ENCODE measurements around the gene SDK1.
"Not testable (repeated sequence)": the region's sequence is repeated elsewhere in the genome, so short reads cannot be mapped to it uniquely, and the experiment has no call there.

Gene SDK1

GRCh38 chr7:4234498-4234855 is 933.4 kb downstream of the SDK1 start:
- TF ChIP-seq CTCF (IDR thresholded peaks at IDR 0.05; ENCODE audit: low read depth, low read length, missing control alignments): no peak
- no peak overlapping the region for H3K4me3 ChIP-seq (ENCODE audit: low read depth, low read length)
- in situ Hi-C loops (cut with HindIII; ENCODE audit: low sequenced_read_pairs): no loop called here
- DNase-seq (ENCODE audit: low read depth): no peak

DNA sequence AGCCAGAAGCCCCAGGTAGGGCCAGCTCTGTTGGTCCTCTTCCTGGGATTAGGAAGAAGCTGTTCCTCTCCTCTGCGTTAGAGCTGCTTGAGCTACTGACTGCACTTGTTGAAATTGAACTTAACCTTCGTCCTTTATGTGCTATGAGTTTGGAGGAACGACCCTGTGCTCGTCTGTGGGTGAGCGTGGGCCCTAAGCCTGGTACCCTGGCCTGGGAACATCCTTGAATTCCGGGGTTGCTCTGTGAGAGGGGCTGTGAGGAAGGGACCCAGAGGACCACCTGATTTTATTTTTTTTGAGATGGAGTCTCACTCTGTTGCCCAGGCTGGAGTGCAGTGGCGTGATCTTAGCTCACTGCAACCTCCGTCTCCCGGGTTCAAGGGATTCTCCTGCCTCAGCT is 933.8 kb downstream of the SDK1 start:
- no peak for TF ChIP-seq CTCF (IDR thresholded peaks at IDR 0.05; ENCODE audit: low read depth, low read length, missing control alignments)
- in situ Hi-C loops (cut with HindIII; ENCODE audit: low sequenced_read_pairs): no loop called here

GRCh38 chr7:4235596-4235995 is 934.5 kb downstream of the SDK1 start:
- in situ Hi-C loops (cut with HindIII; ENCODE audit: low sequenced_read_pairs): no loop called here
- no peak for TF ChIP-seq CTCF (IDR thresholded peaks at IDR 0.05; ENCODE audit: low read depth, low read length, missing control alignments)
- H3K4me3 ChIP-seq (ENCODE audit: low read depth, low read length): no peak overlapping the region
- DNase-seq (ENCODE audit: low read depth): no peak

More for the DNA sequence above, 933.8 kb downstream of the SDK1 start:
- DNase-seq (ENCODE audit: low read depth): no peak
- H3K4me3 ChIP-seq (ENCODE audit: low read depth, low read length): no peak overlapping the region

DNA sequence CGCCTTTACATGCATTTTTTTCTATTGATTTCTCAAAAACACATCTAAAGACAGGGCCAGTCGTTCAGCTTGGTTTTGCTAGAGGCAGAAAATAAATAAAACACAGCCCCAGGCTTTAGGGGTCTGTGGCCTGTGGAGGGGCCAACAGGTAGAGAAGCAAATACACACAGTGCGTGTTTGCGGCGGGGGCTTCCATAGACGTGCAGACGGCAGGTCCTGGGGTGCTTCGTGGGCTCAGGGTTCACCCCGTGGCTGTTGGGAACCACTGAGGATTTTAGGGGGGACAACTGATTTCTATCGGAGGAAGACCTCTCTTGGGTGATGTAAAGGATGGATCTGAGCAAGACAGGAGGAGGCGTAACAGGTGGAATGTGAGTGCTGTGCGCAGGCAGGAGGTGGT is 935.3 kb downstream of the SDK1 start:
- H3K4me3 ChIP-seq (ENCODE audit: low read depth, low read length): no peak overlapping the region
- DNase-seq (ENCODE audit: low read depth): no peak
- in situ Hi-C loops (cut with HindIII; ENCODE audit: low sequenced_read_pairs): no loop called here
- TF ChIP-seq CTCF (IDR thresholded peaks at IDR 0.05; ENCODE audit: low read depth, low read length, missing control alignments): no peak

GRCh38 chr7:4236873-4237272 is 935.8 kb downstream of the SDK1 start:
- H3K4me3 ChIP-seq (ENCODE audit: low read depth, low read length); in situ Hi-C loops (cut with HindIII; ENCODE audit: low sequenced_read_pairs): not testable (repeated sequence)

DNA sequence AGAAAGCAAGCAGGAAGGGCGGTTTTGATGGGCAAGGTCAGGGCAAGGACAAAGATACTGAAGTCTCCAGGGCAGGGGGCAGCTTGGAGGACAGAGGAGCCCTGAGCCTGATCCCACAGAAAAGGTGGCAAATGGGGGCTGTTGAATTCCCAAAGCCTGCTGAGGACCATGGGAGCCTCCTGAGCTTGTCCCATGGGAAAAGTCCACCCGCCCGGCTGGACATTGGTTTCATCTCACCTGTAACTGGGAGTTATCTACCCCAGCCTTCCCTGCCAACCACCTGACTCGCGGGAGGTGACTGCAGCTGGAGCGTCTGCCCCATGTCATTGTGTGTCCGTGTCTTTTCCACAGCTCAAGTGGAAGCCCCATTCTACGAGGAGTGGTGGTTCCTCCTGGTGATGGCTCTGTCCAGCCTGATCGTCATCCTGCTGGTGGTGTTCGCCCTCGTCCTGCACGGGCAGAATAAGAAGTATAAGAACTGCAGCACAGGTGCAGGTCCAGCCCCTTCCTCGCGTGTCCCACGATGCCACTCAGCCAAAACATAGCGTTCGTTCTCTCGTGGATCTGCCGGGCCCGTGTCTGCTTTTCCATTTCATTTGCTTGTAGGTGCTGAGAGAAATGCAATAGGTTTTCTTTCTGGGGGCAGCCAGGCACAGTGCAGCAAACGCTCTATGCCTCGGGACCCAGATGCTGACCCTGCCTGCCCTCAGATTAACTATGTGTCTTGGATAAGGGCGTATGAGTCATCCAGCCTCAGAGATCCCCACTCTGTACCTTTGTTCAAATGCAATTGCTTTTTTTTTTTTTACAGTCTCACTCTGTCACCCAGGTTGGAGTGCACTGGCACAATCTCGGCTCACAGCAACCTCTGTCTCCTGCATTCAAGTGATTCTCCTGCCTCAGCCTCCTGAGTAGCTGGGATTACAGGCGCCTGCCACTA is 936.5 kb downstream of the SDK1 start:
- no peak overlapping the region for H3K4me3 ChIP-seq (ENCODE audit: low read depth, low read length)
- in situ Hi-C loops (cut with HindIII; ENCODE audit: low sequenced_read_pairs): no loop called here
- TF ChIP-seq CTCF (IDR thresholded peaks at IDR 0.05; ENCODE audit: low read depth, low read length, missing control alignments): no peak
- no peak for DNase-seq (ENCODE audit: low read depth)

More at GRCh38 chr7:4236873-4237272, 935.8 kb downstream of the SDK1 start:
- not testable (repeated sequence) for DNase-seq (ENCODE audit: low read depth)

- no peak for TF ChIP-seq CTCF (IDR thresholded peaks at IDR 0.05; ENCODE audit: low read depth, low read length, missing control alignments)
- H3K4me3 ChIP-seq (ENCODE audit: low read depth, low read length): no peak overlapping the region
- in situ Hi-C loops (cut with HindIII; ENCODE audit: low sequenced_read_pairs): no loop called here
- no peak for DNase-seq (ENCODE audit: low read depth)
Observed at GRCh38 chr7:4238861-4239260, 937.8 kb downstream of the SDK1 start.

Measured in astrocyte of the cerebellum (primary cell).